HG03108 (cell line): ENCODE results near the gene IFNGR2.
A peak's percentile ranks its signal among the peaks of the same experiment; 100 is the strongest.
"Not testable (repeated sequence)": the region's sequence is repeated elsewhere in the genome, so short reads cannot be mapped to it uniquely, and the experiment has no call there.

Experiments used
- ATAC-seq: cut with Tn5 transposase; IDR thresholded peaks from one replicate; pipeline ENCODE4 v1.9.1; 2021; ENCODE audit warnings: moderate library complexity; ENCODE audit not compliant: unreplicated experiment

Gene IFNGR2, protein sequence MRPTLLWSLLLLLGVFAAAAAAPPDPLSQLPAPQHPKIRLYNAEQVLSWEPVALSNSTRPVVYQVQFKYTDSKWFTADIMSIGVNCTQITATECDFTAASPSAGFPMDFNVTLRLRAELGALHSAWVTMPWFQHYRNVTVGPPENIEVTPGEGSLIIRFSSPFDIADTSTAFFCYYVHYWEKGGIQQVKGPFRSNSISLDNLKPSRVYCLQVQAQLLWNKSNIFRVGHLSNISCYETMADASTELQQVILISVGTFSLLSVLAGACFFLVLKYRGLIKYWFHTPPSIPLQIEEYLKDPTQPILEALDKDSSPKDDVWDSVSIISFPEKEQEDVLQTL

DNA sequence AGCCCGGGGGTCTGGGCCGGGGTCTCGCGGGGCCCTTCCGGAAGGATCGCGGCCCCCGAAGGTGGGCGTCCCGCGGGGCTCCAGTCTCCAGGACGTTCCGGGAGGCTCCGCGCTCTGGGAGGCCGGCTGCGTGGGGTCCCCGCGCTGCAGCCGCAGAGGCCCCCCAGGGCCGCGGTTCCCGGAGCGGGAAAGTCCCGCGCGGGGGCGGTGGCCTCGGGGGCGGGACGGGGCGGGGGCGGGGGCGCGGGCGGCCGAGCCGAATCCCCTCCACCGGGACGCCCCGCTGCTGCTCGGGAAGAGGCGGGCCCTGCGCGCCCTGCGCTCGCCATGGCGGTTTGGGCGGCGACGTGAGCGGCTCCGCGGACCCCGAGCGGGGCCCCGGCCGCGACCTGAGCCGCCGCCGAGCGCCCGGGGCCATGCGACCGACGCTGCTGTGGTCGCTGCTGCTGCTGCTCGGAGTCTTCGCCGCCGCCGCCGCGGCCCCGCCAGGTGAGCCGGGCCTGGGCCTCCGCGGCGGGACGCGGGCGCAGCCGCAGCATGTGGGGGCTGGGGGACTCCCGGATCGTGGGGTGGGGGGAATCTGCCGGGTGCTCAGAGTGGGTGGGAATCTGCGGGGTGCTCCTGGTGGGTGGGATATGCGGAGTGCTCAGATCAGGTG, at the start of gene IFNGR2:
IFNGR2 (plus strand) TSS at position 286 of the 658 bp plus-strand sequence; CDS start at position 417, 131 bp downstream.
- ATAC-seq: peak; percentile 38

DNA sequence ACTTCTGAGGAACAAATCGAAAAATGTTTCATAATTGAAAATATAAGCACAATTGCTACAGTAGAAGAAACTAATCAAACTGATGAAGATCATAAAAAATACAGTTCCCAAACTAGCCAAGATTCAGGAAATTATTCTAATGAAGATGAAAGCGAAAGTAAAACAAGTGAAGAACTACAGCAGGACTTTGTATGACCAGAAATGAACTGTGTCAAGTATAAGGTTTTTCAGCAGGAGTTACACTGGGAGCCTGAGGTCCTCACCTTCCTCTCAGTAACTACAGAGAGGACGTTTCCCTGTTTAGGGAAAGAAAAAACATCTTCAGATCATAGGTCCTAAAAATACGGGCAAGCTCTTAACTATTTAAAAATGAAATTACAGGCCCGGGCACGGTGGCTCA, 47.9 kb upstream of the IFNGR2 start:
- ATAC-seq: no peak

DNA sequence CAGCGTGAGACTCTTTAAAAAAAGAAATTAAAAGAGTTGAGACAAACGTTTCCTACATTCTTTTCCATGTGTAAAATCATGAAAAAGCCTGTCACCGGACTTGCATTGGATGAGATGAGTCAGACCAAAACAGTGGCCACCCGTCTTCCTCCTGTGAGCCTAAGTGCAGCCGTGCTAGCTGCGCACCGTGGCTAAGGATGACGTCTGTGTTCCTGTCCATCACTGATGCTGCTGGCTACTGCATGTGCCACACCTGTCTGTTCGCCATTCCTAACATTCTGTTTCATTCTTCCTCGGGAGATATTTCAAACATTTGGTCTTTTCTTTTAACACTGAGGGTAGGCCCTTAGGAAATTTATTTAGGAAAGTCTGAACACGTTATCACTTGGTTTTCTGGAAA, 47.2 kb upstream of the IFNGR2 start:
- no peak for ATAC-seq

DNA sequence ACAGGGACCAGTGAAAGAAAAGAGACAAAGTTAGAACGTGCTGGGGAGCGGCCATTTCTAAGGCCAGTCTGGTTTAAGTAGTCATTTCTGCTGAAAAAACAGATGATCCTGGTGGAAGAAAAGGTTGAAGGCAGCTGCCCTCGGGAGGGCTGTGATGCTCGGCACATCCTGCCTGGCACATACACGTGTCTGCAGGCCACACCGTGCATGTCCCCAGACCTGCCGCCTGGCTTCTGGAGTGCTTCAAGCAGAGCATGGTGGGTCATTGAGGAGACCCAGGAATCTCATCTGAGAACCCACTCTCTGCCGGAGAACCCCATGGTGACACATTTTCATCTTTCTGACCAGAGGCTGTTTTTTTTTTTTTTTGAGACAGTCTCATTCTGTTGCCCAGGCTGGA, 46.0 kb upstream of the IFNGR2 start:
- no peak for ATAC-seq

DNA sequence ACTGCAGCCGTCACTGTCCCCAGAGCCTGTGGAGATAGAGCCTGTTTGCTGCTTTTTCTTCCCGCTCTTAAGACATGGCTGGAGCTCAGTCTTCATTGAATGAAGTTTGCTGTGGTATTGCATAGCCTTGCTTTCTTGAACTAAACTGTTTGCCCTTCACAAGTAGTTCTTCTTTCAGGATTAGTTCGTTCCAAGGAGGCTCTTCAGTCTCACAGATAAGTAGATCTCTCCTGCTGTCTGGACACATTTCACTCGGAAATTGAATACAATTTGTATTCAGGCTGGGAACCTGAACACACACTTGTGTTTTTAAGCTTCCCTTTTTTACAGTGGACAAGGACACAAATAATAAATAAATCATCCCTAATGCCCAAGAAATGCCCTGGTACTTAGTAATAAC, 43.8 kb upstream of the IFNGR2 start:
- ATAC-seq: no peak

DNA sequence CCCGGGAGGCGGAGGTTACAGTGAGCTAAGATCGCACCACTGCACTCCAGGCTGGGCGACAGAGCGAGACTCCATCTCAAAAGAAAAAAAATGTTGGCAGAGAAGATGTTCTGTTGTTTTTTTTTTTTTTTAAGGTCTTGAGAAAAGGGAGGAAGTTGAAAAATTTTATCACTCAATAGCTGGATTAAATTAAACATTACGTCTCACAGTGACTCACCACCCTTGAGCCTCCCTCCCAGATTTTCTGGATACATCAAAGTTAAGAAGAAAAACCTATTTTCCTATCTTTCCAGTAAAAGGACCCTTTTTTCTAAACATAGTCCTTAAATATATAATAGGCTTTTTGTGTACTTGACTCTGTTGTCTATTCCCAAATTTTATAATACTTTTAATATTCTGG, 42.9 kb upstream of the IFNGR2 start:
- ATAC-seq: no peak

DNA sequence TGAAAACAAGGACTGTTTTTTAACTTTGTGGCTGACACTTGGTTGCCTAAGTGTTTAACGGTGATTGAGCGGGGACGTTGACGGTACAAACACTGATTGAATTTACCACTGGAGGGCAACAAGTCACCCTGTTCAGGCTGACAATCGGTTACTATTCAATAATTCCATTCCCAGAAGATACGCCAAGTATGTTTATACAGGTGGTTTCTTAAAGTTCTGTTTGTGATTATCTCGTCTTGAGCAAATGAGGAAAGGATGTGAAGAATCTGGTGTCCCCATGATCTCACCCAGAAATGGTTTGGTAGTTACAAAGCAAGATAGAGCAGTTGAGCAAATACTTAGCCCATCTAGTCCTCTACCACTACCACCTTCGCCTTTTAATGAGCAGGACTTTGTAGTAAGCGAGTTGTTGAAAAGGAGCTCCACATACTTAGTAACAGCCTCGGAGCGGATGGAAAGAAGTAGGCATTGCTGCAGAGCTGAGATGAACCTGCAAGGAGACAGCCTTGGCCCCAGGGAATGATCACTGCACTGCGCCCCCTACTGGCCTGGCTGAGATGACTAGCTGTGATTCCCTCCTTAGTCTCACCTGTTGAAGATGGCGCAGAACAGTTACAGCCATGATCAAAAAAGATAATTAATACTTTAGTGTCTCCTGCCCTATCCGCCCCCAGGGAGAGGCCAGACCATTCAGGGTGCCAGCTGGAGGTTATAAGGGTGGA, 42.2 kb upstream of the IFNGR2 start:
- peak; percentile 51 for ATAC-seq

DNA sequence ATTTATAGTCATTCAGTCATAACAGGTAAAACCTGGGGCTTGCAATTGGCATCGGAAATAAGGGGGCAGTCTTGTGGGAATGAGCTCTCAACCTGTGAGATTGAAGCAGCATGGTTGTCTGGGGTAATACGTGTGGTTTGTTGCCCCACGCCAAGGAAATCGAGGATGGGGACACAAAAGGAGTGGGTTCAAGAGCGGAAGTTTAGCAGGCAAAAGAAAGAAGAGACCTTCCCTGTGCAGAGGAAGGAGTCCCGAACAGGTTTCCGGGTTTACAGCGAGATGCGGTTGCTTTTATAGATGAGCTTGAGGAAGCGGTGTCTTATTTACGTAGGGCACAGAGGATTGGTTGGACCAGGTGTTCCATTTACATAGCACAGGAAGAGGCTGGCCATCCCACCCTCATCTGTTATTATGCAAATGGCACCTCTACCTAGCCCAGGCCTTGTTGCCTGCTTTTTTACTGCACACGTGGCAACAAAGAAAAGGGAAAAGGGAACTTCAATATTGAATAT, 41.1 kb upstream of the IFNGR2 start:
- ATAC-seq: no peak

DNA sequence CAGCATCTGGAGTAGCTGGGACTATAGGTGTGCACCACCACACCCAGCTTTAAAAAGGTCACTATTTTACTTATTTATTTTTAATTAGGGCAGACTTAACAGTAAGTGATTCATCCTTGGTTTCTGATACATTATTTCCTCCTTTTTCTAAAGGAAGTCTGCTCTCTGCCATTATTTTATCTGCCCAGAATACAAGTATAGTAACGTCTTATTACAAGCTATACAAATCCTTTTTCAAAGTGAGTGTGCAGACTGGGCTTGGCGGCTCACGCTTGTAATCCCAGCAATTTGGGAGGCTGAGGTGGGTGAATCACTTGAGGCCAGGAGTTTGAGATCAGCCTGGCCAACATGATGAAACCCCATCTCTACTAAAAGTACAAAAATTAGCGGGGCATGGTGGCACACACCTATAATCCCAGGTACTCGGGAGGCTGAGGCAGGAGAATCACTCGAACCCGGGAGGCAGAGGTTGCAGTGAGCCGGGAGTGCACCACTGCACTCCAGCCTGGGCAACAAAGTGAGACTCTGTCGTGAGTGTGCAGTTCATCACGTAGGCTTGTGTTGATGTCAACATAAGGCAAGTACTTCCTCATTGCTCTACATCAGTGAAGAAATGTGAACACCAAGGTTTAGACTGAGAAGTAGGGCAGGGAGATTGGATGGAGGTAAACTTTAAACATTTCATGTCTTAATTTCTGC, 39.2 kb upstream of the IFNGR2 start:
- ATAC-seq: not testable (repeated sequence)

DNA sequence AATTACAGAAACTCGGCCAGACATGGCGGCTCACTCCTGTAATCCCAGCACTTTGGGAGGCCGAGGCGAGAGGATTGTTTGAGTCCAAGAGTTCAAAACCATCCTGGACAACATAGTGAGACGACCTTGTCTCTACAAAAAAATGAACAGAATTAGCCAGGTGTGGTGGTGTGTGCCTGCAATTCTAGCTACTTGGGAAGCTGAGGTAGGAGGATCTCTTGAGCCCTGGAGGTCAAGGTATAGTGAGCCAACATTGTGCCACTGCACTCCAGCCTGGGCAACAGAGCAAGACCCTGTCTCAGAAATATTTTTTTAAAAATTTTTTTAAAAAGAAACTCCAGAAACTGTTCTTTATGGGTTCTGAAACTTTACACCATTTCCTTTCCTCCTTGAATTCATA, 38.4 kb upstream of the IFNGR2 start:
- no peak for ATAC-seq

DNA sequence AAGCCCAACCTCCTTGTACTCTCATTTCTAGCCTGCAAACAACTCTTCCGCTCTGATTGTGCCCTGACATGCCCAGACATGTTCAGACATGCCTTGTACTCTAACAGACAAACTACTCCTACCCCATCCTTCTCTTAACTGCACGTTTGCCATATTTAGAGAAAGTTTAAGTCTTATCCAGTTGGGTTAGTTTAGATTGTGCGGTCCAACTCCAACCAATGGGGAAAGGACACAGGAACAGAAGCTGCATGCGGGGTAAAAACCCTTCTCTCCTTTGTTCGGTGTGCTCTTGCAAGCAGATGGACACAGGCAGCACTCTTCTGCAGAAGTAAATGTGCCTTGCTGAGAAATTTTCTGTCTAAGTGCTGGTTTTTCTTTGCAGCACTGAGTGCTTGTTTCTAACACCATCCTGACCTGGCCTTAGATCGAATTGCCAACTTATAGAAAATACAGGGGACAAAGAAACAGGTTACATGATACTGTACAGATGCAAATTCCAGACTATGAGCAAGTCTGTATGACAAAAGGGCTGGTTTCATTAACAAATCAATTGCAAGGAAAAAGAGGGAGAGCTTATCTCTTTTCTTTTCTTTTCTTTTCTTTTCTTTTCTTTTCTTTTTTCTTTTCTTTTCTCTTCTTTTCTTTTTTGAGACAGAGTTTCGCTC, 35.8 kb upstream of the IFNGR2 start:
- ATAC-seq: no peak

DNA sequence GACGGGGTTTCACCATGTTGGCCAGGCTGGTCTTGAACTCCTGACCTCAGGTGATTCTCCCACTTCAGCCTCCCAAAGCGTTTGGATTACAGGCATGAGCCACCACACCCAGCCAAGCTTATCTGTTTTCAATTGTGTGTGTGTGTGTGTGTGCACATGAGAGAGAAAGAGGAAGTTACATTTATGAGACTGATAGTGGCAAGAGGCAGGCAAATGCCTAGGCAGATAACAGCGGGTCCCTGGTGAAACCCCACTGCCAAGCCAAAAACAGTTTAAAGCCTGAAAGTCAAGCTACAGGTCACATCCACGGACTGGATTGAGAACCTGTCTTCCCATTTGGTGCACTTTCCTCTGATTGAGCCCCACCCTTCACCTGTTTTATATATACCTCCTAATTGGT, 35.1 kb upstream of the IFNGR2 start:
- ATAC-seq: no peak

DNA sequence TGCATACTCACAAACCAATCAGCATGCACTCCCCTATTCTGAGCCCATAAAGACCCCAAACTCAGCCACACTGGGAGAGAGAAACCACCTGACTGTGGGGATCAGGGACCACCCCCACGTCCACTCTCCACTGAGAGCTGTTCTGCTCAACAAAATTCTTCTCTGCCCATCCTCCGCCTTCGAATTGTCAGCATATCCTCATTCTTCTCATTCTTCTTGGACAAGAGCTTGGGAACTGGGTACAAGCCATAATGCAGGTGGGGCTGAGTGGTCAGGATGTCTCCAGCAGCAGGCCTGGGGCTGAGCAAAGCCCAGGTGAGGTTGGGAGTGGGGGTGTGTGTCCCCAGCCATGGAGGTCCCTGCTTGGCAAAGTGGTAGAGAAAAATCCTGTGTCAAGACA, 34.6 kb upstream of the IFNGR2 start:
- no peak for ATAC-seq

DNA sequence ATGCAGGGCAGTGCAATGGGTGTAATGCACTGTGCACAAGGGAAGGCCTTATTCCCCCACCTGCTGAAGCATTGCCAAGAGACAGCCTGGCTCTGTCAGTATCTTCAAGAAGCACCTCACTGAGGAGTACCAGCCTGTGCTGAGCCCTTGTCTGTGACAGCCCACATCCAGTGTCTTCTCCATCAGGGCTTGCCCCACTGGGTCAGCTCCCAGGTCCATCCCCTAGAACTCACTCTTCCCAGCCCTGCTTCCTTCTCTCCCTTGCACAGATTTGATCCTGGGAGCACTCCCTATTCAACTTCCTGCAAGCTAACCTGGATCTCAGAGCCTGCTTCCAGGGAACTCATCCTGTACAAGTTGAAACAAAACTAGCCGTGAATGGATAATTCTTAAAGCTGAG, 33.6 kb upstream of the IFNGR2 start:
- ATAC-seq: no peak

DNA sequence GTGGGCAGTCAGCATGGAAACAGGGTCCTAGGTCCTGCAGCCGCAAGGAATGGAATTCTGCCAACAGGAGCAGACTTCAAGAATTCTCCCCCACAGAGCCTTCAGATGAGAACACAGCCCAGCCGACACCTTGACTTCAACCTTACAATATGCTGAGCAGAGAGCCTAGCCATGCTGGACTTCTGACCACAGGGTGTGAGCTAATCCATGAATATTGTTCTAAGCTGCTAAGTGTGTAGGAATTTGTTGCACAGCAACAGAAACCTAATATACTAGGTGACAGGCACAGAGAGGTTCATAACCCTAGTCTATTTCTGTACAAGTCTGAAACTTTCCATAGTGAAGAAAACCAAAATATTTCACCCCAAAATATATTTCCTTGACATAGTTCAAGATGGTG, 32.9 kb upstream of the IFNGR2 start:
- no peak for ATAC-seq

DNA sequence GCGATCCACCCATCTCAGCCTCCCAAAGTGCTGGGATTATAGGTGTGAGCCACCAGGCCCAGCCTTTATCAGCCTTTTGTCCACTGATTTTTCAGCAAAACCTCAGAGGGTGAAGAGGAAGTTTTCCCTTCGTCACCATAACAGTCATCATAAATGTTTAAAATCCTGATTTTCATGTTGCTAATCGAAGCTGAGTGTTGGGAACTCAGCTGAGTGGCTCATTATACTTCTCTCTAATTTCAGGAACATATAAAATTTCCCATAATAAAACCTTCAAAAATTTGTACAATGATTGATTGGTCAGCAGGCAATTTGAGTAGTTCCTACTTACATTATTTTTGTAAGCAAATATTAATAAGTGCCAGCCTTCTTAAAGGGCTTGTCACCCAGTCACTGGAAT, 31.8 kb upstream of the IFNGR2 start:
- ATAC-seq: no peak

DNA sequence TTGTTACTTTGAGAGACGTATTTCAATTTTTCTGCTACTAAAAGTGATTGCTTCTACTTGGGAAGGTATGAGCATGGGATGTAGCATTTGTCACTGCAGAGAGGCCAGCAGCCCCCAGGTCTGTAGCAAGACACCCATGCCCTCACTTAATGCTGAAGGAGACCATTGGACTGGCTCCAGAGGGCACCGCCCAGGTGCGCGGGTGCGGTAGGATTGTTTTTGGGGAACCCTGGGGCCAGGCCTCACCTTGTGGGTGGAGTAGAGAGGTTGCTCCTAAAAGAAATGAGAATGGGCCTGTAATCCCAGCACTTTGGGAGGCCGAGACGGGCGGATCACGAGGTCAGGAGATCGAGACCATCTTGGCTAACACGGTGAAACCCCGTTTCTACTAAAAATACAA, 30.6 kb upstream of the IFNGR2 start:
- no peak for ATAC-seq

DNA sequence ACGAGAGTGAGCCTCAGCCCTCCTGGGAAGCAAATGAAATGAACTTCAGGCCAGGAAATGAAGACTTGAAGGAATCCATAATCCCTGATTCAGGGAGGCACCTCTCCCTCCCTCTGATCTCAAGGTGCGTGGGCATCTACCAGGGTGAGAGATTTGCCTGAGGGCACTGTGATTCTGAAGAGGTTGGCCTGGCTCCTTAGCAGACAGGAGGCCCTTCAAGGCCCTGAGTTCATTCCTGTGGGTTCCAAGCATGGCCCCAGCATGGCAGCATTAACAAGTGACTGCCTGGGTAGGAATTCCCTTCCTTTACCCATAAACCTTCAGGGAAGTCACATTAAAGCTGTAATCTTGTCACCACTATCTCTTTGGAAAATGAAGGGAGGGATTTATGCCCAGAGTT, 29.8 kb upstream of the IFNGR2 start:
- ATAC-seq: no peak

DNA sequence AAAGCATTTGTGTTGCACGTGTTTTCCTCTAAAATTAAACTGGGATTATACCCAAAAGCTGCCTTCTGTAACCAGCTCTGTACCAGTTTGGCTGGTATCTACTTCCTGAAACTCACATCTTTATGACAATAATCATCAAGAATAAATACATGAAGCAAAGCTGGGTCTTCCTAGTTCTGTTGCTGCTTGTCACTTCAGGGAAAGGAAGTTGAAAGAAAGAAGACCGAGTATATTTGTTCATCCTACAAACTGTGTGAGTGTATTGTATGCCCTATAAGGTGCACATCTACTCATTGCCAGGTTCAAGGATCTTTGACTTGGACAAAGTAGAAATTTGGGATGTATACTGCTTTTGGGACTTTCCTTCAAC, 29.1 kb upstream of the IFNGR2 start:
- ATAC-seq: no peak

DNA sequence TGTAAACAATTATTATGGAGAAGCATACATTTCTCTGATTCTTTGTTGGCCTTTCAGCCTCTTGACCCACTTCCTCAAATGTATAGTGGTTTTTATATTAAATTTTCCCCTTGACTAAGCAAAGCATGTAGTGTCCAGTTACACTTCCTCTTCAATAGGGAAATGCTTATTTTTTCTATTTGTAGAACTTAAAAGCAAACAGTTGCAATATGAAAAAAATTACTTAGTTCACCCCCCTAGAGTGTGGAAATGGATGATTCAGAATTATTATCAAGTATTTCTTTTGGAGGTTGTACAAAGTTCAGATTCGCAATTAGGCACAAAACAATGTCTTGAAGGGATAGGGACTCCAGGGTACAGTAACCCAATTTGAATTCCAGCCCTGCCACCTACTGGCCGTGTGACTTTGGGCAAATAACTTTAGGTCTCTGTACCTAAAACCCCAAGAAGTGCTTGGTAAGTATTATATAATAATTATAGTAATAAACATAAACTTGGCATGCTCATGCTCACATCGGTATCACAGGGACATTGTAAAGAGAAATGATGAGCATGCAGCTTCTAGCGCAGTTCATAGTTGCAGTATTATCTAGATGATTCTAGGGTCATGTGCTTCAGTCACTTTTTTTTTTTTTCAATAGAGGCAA, 28.6 kb upstream of the IFNGR2 start:
- no peak for ATAC-seq
